KG1 (cell line): Measurements from ENCODE around the gene TMEM178B.
"Not testable (repeated sequence)": the region's sequence is repeated elsewhere in the genome, so short reads cannot be mapped to it uniquely, and the experiment has no call there.

ENCODE experiments used
- DNase-seq: peaks from one replicate; lab custom pipeline; 2025; lab: John Stamatoyannopoulos, UW

TMEM178B gene

DNA sequence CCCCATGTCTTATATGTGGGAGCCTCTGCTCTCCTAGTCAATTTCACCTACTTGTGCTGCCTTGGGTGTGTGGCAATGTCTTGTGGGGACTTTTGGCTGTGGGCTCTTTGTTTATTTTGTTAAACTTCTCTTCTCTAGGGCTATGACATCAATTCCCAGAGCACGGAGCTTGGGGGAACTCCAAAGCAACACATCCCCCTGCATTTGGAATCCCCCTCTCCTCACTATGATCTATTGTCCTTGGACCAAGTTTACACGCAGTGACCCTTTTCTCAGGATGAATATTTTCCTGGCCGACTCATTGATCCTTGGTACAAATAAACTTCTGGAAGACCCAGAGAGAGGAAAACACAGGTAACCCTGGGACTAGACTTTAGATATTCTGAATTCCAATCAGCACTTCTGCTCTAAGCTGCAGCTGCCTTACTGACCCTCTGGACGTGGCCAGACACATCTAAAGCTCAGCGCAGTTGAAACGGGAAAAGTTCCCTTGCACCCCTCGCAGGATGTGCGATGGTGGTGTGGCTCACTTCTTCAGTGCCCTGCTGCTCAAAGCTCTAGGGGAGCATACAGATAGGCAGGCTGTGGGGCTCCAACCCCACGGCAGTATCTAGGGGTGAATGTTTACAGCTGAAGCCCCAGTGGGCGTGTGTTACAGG lies 110.8 kb downstream of the TMEM178B start:
- no peak for DNase-seq

DNA sequence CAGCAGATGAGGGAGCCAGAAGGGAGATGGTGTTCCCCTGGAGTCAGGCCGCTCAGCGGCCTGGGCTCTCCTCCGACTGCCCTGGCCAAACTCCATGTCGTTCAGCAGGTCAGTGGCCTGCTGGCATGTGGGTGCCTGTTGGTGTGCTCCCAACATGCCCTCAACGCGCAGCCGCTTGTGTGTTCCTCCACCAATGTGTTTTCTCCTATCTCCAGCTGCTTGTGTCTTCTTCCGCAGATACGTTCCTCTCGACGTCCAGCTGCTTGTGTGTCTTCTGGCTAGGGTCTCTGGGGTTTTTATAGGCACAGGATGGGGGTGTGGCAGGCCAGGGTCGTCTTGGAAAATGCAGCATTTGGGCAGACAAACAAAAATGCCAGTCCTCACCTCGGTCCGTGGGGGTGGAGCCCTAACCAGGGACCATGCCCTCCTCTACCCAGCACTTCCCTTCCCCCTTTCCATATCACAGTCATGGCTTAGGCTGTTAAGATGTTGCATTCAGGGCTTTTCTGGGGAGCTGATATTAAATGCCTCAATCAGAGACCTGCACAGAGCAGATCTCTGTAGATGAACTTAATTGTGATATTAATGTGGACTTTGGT lies 111.6 kb downstream of the TMEM178B start:
- DNase-seq = no peak

DNA sequence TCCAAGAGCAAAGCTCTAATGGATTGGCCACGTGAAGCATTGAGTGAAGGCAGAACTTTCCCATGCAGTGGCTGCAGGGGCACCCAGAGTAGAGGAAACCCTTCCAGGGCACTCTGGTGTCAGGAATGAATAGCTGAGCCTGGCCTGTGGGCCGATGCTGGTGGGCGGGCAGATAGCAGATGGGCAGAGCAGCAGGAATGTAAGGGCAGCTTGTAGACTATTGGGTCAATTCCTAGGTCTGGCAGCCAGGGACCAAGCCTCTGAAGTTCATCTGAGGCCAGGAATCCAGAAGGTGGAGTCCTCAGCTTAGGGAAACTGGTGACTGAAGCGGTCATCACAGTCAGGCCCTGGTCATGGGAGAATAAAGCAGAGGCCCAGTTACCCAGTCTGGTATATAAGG lies 115.4 kb downstream of the TMEM178B start:
- DNase-seq = no peak

DNA sequence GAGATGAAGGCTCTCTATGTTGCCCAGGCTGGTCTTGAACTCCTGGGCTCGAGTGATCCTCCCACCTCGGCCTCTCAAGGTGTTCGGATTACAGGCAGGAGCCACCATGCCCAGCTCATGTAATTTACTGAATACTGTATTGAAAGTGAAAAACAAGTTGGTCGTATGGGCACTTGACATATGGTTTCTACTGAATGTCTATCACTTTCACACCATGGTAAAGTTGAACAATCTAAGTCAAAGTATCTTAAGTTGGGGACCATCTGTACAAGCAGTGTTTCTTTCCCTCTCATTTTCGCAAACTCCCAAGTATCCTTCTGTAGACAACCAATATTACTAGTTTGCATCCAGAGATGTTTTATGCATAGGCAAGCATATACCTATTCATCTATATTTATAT lies 116.6 kb downstream of the TMEM178B start:
- no peak for DNase-seq

DNA sequence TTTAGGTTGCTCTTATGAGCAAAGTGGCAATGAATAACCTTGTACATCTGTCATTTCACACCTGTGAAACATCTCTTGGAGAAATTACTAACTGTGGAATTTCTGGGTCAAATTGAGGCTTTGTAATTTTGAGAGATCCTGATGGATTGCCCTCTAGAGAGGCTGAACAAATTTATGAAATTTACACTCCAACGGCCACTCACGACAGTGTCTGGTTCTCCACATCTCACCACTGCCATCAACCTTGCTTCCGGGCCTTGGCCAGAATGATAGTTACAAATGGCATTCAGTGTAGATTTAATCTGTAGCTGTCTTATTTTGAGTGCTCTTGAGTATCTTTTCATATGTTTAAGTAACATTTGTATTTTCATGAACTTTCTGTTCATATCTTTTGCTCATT lies 117.4 kb downstream of the TMEM178B start:
- DNase-seq = no peak

DNA sequence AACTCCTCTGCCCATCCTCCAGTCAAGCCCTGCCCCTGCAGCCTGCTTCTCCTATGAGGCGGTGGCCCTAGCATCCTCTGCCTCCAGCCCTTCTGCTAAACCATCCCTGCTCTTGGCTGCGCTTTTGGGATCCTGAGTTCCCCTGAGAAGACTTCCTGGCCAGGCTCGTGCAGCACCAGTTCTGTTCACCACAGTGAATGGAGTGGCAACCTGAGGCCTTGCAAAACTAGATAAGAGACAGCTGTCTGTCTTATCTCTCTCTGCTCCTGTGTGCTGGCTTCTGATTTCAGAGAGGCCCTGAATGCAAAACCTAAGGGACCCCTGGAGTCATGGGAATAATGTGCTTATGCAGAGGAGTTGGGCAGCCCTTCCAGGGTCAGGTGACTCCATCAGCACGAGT lies 119.2 kb downstream of the TMEM178B start:
- no peak for DNase-seq

DNA sequence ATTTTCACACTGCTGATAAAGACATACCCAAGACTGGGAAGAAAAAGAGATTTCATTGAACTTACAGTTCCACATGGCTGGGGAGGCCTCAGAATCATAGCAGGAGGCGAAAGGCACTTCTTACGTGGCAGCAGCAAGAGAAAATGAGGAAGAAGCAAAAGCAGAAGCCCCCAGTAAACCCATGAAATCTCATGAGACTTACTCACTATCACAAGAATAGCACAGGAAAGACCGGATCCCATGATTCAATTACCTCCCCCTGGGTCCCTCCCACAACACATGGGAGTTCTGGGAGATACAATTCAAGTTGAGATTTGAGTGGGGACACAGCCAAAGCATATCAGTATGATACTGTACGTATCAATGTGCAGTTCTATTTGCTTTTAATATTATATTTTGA lies 121.9 kb downstream of the TMEM178B start:
- not testable (repeated sequence) for DNase-seq

DNA sequence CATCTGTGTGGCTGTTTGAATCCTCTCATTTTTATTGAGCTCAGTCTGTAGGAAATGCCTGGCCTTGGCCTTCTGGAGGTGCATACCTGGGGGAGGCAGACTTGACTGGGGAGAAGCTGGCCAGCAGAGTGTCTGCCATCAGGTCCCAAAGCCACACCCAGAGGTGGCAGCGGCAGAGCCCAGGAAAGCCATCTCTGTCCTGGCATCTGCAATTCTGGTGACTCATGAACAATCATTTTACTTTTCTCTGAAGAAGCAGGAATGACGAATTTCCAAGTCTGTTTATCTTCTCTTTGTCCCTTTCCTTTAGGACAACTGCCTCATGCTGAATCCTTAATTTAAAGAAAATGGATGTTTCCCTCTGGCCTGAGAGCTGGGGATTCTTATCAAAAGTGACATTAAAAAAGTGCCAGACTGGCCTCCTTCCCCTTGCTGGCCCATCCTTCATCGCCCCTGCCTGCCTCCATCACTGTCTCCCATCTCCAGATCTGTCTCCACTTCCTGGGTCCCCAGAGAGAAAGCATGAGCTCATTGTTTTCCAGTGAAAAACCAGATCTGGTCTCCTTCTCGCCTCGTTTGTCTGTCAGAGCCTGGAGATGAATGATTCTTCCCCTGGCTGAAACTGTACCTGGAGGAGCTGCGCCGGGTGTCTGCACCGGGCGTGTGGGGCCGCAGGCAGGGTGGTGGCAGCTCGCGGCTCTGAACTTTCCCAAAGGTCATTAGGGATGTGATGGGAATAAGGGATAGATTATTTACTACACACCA lies 124.5 kb downstream of the TMEM178B start:
- no peak for DNase-seq

DNA sequence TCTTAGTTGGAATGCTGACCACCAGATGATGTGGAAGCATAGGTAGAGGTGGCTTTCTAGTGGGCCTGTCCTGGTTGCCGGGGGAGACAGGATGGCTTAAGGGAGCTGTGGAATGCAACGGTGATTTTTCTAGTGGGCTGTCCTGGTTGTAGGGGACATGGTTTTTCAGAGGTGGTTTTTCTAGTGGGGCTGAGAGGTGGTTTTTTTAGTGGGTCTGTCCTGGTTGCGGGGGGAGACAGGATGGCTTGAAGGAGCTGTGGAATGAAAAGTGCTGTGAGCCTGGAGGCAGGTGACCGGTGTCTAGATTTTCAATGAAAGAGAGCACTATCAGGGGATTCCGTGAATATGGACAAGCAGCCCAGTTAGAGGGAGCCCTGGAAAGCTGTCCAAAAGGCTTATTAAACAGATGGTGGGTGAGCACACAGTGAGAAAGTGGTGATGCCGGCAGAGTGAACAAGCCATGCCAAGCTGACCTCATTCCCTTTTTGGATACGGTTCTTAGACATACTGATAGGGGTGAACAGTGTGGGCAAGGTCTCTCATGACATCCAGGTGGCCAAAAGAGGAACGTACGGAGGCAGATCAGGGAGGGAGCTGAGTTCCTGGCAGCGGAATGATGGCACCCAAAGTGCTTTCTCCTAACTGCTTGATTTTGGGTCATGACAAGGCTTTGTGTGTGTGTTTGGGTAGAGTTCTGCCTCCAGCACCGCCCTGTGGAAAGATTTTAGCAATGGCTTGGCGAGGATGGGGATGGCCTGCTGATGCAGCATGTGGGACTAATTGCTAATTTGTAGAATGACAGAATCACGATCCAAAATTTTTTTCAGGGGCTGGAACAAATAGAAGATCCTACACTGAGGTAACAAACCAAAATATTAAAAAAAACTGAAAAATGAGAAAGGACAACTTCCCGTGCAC lies 126.6 kb downstream of the TMEM178B start:
- no peak for DNase-seq

DNA sequence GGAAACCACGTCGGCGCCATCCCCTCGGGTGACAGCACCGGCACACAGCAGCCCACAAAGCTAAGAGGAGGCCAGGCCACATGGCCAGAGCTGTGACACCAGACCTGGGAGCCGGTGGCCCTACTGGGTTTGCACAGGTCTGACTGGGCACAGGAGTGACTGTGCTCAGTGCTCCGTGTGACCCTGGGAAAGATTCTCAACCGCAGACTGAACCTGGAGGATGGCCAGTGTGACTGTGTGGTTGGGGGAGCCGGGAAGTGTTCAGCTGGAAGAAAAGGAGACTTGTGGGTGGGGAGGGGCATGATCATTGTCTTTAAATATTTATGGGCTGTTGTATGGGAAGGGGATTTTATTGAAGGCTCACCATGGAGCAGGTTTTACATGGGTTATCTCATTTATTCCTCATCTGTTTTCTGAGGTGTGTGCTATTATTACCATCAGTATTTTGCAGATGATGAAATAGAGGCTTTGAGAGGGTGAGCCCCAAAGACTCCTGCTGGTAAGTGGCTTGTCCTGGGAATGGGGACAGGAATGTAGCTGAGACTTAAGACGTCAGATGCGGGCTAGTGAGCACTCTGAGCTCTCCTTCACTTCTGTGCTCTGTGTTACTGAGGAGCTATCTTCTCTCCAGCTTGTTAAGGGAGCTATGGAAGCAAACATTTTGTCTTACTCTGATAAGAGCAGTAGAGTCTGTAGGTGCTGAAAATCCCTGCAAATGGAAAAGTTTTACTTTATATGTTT lies 127.5 kb downstream of the TMEM178B start:
- DNase-seq = no peak

DNA sequence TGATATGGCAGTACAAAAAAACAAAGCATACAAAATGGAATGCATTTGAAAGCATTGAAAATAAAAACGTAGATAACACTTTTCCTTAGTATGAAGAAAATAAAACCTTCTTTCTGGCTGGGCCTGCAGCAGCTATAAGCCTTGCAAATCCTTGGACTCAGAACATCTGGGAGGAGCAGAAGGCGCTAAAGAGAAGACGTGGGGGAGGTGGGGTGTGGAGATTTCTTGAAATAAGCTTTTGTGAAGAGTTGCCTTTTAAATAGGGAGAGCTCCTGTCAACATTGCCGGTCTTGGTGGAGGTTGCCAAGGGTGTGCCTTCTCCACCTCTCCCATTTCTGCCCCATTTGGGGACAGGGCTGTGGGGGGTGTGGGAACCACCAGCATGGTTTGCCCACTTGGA lies 128.7 kb downstream of the TMEM178B start:
- DNase-seq = no peak

DNA sequence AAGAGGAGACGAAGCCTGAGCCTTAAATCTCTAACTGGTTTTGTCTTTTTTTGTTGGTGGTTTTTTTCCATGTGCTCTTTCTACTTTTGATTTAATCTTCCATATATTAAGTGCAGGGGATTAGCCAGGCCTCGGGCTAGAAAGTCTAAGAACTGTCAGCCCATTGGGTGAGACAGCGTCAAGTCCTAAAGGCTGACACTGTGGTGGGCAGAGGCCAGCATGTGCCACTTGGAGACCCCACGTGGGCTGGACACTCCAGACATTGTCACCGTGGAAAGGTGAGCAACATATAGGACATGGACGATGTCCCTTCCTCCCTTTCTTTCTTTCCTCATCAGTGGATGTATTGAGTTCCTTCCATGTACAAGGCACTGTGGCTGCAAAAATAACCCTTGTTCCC lies 129.3 kb downstream of the TMEM178B start:
- DNase-seq = no peak

DNA sequence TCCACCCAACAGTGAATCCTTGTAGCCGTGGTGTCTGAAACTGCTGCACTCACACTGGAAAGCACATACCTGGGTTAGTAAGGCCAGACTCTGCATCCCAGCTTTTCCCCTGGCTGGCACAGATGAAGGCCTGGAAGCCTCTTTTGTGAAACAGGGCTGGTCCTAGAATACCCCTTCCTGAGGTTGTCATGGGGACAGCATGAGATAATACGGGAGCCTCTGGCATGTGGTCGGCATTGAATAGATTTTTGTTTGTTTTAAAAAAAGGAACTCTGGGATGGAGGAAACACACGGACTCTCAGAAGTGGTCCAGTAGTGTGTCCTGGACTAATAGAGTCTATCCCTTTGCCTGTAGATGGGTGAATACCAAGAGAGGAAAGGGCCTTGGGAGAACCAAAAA lies 129.7 kb downstream of the TMEM178B start:
- no peak for DNase-seq

DNA sequence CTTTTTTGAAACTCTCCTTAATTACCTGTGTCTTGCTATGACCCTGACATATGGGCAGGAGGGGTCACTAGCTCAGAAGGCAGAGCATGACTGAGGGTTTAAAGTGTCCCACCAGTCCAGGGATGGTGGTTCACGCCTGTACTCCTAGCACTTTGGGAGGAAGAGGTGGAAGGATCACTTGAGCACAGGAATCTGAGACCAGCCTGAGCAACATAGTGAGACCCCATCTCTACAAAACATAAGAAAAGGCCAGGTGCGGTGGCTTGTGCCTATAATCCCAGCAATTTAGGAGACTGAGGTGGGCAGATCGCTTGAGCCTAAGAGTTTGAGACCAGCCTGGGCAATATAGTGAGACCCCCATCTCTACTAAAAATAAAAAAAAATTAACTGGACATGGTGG lies 133.8 kb downstream of the TMEM178B start:
- no peak for DNase-seq

DNA sequence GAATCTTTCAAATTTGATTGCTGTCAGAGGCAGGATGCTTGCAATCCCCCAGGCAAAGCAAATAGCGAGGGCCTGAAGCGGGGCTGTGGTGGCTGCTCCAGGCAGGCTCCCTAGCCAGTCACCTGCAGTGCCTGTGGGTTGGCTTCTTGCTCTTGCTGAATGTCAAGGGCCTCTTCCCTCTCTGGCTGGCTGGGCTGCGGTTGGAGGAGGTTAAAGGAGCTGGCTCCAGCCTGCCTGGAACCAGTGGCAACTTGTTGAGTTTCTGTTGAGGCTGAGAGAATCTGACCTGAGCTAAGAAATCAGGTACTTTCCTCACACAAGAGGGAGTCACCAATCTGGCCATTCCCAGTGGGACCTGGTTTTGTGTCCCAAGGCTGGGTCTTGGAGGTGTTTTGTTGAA lies 134.7 kb downstream of the TMEM178B start:
- DNase-seq = no peak

DNA sequence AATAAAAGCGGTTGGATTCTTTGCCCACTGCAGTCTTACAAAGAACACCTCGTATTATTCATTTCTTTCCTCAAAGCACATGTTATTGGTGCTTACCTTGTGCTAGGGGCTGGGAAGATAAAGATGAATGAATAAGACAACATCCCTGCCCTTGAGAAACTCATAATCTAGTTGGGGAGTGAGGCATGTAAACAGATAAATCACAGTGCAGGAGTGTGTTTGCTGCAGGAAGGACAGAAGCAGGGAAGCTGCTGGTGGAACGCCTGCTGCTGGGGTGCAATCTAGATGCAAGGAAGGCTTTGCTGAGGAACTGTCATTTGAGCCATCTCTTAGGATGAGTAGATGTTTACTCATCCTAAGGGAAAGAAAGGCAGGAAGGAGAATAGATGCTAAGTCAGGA lies 135.6 kb downstream of the TMEM178B start:
- no peak for DNase-seq

DNA sequence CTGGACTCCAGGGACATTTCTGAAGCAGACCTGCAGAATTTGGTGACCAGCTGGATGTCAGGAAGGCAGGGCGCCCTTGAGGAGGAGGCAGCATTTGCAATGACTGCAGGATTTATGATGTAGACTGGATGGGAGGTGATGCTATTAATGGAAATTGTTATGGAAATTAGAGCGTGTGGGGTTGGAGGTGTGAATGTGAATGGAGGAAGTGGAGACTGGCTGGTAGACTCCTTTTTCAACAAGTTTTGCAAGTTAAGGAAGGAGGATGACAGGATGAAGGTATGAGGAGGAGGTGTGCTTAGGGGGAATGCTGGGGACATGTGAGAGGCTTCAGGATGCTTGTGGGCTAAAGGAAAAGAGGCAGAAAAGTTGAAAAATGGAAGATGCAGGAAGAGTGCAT lies 137.0 kb downstream of the TMEM178B start:
- DNase-seq = no peak

DNA sequence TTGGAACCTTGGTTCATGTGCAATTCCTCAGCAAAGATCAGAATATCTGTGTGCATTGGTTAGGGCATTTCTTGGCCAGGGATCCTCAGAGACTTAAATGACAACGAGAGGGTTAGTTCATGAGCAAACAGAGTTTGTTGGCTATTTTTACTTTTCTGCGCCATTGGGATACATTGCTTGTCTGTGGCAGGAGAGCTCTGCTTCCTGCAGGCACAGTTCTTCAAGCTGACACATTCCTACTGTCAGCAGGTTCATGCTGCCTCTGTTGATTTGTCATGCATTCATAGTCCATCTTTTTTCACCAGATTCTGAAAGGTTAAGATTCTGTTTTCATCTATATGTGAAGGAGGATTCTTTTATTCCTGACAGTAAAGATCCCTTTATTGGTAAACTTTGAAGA lies 139.4 kb downstream of the TMEM178B start:
- DNase-seq = no peak

DNA sequence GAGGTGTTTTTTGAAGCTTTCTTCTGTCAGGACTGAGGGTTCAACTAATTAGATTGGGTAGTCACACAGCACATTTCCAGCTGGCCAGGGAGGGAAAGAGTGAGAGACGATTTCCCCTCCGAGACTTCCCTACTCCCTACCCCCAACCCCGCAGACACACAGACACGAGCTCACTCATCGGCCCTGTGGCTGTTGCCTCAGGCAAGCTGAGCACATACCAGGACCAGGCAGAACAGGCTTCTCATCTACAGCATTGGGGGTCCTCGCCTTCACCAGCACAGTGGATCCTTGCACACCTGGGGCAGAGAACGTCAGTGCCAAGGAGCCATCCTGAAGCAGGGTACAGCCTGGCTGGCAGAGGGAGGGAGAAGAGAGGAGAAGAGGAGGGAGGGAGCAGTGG lies 144.1 kb downstream of the TMEM178B start:
- DNase-seq = no peak

DNA sequence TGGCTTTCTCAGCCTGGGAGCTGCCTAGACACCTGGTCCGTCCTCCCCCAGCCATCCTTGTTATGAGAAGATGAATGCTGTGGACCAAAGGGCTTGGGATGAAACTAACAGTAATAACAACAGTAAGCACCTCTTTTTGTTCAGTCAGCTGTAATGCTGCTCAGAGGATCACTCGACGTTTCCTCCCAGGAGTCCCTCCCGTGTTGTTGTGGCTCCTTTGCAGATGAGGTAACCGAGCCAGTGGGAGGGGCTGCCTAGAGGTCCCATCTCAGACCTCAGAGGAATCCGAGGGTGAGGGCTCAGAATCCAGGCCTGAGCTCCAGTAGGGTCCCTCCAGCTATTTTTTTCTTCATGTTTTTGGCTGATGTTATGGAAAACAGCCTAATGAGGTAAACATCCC lies 145.1 kb downstream of the TMEM178B start:
- DNase-seq = no peak

DNA sequence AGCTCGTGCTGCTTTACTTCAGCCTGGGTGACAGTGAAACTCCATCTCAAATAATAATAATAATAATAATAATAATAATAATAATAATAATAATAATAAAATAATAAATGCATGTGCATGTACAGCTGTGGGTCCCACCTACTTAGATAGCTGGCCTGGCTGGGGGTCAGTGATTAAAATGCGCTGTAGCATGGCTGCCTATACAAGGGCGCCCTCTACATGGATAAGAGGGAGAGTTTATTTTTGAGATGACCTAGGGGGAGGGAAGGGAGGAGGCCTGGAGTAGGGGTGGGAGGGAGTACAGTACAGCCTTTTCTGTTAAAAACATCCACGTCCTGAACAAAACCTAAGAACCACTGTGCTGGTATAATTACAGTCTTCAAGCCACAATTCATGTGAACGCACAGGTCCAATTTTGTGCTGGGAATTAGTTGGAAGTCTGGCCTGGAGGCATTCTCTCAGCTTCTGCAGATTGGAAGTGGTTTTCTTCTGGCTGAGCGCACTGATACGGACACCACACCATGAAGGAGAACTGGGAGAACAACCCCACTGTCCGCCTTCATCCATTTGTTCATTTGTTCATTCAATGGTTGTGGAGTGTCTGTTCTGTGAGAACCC lies 146.5 kb downstream of the TMEM178B start:
- DNase-seq = no peak
